GM12872 (cell line): ENCODE measurements around the gene NKIRAS1.

Experiments used
- CTCF ChIP-seq: IDR thresholded peaks from 3 replicates; pipeline ENCODE4 v1.5.1; 2011; ENCODE audit warnings: low read depth, mild to moderate bottlenecking, low read length, moderate library complexity; ENCODE audit not compliant: insufficient read depth

NKIRAS1 gene

DNA sequence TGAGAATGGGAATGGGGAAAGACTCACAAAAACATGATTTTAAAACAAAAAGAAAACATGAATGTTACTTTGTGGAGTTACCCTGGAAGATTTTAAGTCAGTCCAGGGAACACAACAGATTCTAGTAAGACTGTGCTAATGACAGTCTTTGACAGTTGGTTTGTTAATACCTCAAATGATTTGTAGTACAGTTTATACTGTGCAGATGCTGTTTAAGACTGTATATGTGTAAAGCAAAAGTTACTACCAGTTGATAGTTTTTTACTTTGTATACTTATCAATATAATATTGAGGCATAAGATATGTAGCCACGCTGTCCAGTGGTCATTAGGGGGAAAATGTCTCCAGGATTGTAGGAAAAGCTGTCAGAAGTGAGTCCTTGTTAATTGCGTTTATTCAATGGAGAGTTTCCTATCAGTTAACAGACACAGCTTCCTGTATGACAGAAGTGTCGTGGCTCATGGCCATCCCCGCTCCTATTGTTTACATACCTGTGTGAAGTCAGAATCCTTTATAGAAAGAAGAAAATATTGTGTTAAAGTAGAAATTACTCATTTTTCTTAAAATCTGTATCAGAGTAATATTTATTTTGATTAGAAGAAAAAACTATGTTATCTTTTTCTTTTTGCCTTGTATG lies 36.0 kb downstream of the NKIRAS1 start:
- TF ChIP-seq CTCF: no peak

DNA sequence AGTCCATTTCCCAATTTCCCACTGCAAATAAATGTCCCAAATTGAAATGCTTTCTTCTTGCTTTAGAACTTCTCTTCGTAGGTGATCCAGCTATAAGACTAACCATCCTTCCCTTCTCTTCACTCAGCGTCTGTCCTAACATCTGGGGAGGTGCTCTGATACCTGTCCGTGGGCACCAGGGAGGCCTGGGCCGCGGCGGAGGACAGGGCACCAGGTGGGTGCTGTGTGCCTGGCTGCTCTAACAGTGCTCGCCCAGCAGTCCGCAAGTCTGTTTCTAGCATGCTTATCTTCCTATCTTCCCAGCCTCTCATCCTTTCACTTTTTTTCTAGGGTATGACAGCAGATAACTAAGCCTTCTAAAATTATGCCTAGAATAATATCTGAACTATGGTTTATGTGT lies 37.3 kb downstream of the NKIRAS1 start:
- TF ChIP-seq CTCF: no peak

- TF ChIP-seq CTCF: no peak
These were observed 39.3 kb downstream of the NKIRAS1 start for GRCh38 chr3:23877329-23877980.

- no peak for TF ChIP-seq CTCF
These were observed 39.9 kb downstream of the NKIRAS1 start for GRCh38 chr3:23876923-23877322.

DNA sequence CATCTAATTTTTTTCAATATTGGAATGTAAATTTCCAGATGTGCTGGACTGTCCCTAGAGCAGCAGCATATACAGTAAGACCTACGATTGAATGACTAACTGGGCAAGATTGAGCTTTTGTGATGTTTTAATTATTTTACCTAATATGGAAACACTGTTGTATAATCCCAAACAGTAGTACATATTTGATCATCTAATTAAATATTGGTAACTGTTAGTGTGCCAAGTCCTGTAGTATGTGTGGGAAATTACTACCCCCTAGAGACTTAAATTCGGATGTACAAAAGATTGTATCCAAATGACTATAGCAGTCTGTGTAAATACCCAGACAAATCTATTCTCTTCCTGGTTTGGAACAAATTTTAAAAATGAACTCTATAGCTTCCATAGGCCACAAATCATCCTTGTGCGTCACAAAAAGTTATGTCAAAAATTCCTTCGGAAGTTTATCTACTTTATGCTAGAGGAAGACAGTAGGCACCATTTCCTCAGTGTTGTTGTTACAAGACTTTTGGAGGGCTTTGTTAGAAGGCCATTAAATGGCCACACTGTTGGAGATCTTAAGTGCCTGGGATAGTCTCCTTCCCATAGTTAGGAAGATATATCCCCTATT lies 41.6 kb downstream of the NKIRAS1 start:
- TF ChIP-seq CTCF: no peak

DNA sequence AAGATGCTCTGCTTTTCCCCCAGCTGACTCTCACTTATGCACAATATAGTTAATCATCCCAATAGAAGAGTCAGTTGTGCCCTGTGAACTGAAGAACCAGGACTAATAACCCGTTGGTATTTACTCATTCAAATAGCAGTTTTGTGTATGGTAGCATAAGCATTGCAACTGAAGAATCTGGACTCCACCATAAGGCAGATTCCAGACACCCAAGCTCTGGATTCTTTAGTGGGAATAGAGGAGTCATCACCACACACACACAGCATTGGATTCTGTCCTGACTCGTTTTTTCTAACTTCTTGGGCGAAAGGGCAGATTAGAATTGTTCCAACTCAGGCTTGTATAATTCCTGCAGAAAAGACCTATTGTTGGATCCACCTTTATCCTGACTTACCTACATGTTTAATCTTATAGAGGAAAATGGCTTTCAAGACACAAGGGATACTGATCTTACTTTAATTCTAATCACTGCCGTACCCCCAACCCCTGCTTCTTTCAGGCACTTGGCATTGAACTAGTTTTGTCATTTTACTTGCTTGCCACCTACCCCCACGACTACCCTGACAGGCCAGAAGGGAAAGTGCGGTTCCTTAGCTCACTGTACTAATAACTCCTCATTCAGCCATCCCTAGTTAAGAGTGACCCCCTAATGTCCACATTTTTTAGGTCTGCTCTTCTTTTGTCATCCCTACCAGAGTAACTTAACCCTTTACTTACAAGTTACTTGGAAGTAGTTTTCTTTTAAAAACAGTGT lies 42.3 kb downstream of the NKIRAS1 start:
- no peak for TF ChIP-seq CTCF

- TF ChIP-seq CTCF: no peak
These were observed 42.8 kb downstream of the NKIRAS1 start for GRCh38 chr3:23873941-23874340.
